Endothelial cell of umbilical vein (primary cell): ENCODE results near the gene WFDC6.

Source experiments
- GATA2 ChIP-seq: IDR thresholded peaks from 2 replicates; pipeline ENCODE4 v1.7.0; 2011; ENCODE audit warnings: low read depth, mild to moderate bottlenecking, moderate library complexity, mixed read lengths, low read length; ENCODE audit not compliant: insufficient read length, insufficient read depth
- JUN ChIP-seq: IDR thresholded peaks from 2 replicates; pipeline ENCODE4 v1.6.1; 2011; ENCODE audit warnings: borderline replicate concordance, low read depth; ENCODE audit not compliant: insufficient read length, insufficient read depth
- POLR2A ChIP-seq: IDR thresholded peaks from 2 replicates; pipeline ENCODE4 v1.6.1; 2012; ENCODE audit warnings: low read depth, mild to moderate bottlenecking, control low read depth, low read length
- POLR2AphosphoS5 ChIP-seq: IDR thresholded peaks from 2 replicates; pipeline ENCODE4 v1.6.1; 2012; ENCODE audit warnings: low read depth, mild to moderate bottlenecking, control low read depth, low read length, moderate library complexity; ENCODE audit not compliant: insufficient read depth
- TF ChIP-seq, protein P1 (sequence below): IDR thresholded peaks from 2 replicates; pipeline ENCODE4 v1.6.1; 2011; ENCODE audit not compliant: insufficient read depth, insufficient read length
- TF ChIP-seq, protein P2 (sequence below), 2 donors: IDR thresholded peaks; 1 replicate in 1 of 2; 2 replicates in 1 of 2; pipeline ENCODE4 v1.5.1; 2011; ENCODE audit warnings: low read length in 2 of 2, mild to moderate bottlenecking in 2 of 2, moderate library complexity in 2 of 2, control low read depth in 1 of 2, inconsistent platforms in 1 of 2, low read depth in 1 of 2; ENCODE audit not compliant: insufficient read depth in 1 of 2; ENCODE audit errors: extremely low read depth in 1 of 2

- TF ChIP-seq, protein P1, sequence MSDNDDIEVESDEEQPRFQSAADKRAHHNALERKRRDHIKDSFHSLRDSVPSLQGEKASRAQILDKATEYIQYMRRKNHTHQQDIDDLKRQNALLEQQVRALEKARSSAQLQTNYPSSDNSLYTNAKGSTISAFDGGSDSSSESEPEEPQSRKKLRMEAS = no peak
- TF ChIP-seq, protein P2, sequence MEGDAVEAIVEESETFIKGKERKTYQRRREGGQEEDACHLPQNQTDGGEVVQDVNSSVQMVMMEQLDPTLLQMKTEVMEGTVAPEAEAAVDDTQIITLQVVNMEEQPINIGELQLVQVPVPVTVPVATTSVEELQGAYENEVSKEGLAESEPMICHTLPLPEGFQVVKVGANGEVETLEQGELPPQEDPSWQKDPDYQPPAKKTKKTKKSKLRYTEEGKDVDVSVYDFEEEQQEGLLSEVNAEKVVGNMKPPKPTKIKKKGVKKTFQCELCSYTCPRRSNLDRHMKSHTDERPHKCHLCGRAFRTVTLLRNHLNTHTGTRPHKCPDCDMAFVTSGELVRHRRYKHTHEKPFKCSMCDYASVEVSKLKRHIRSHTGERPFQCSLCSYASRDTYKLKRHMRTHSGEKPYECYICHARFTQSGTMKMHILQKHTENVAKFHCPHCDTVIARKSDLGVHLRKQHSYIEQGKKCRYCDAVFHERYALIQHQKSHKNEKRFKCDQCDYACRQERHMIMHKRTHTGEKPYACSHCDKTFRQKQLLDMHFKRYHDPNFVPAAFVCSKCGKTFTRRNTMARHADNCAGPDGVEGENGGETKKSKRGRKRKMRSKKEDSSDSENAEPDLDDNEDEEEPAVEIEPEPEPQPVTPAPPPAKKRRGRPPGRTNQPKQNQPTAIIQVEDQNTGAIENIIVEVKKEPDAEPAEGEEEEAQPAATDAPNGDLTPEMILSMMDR (IDR thresholded peaks at IDR 0.05; ENCODE audit: extremely low read depth in 1 of 2, insufficient read depth in 1 of 2, low read depth in 1 of 2, low read length in 2 of 2) = no peak
- no peak for TF ChIP-seq JUN
- no peak for TF ChIP-seq POLR2A
- no peak for TF ChIP-seq POLR2AphosphoS5
- no peak for TF ChIP-seq GATA2
Measured at GRCh38 chr20:45502561-45502960, 36.7 kb downstream of the WFDC6 start.
